GM12878 (cell line): ENCODE results near the gene CCDC195. TPM values are rescaled to one million over a fixed set of nuclear protein-coding genes. Genes with fewer than 3 reads are reported as not detected.

Experiments used
- ATAC-seq: fragments of 200-7000 bp; cut with Tn5 transposase; 3 replicates; pipeline ENCODE4 v1.9.1; 2020; ENCODE audit warnings: mild to moderate bottlenecking, moderate library complexity
- BruUV-seq: library from RNA; stranded (reverse); fragments of 400-500 nt; replicated peaks from 2 replicates; lab custom pipeline; 2021; lab: Mats Ljungman, UMichigan
- CTCF ChIA-PET: fragments of 300-600 bp; sonication (Branson Sonifier 250); formaldehyde crosslinking; extraction: SDS; loops from one replicate; lab custom pipeline; 2021; ENCODE audit warnings: inconsistent platforms; lab: Yijun Ruan, JAX
- POLR2A ChIA-PET: fragments of 350-600 bp; formaldehyde crosslinking; extraction: SDS; loops from one replicate; lab custom pipeline; 2021; ENCODE audit warnings: inconsistent platforms; lab: Charles Lee
- RAD21 ChIA-PET: fragments of 300-600 bp; sonication (Branson Sonifier 250); formaldehyde crosslinking; loops from one replicate; lab custom pipeline; 2023; ENCODE audit warnings: antibody characterized with exemption; ENCODE audit not compliant: unreplicated experiment; lab: Charles Lee
- SMC1A ChIA-PET: fragments of 300-600 bp; sonication (Branson Sonifier 250); formaldehyde crosslinking; loops from one replicate; lab custom pipeline; 2023; ENCODE audit not compliant: unreplicated experiment, uncharacterized antibody; lab: Charles Lee
- DNase-seq: peaks from one replicate; pipeline ENCODE4 v3.0.0-alpha.2; 2011; ENCODE audit warnings: low read depth, low spot score
- FAIRE-seq: peaks from 3 replicates; lab custom pipeline; 2011; peaks lifted over from hg19 to GRCh38; lab: Jason Lieb, UNC
- H2AFZ ChIP-seq: 2 replicates; pipeline ENCODE4 v1.6.0; 2011; ENCODE audit warnings: low read depth, low read length, control low read depth; ENCODE audit not compliant: control insufficient read depth
- H3K27ac ChIP-seq: 2 replicates; pipeline ENCODE4 v1.5.1; 2011; ENCODE audit warnings: control low read depth; ENCODE audit not compliant: control insufficient read depth, insufficient read depth
- H3K27me3 ChIP-seq, 2 experiments: replicated peaks in 1 of 2; 2 replicates each; pipeline versions ENCODE4 v1.6.0 to v1.6.1; 2011; ENCODE audit warnings: low read length in 1 of 2; ENCODE audit not compliant: control insufficient read depth in 2 of 2, insufficient read depth in 2 of 2
- H3K36me3 ChIP-seq, 2 experiments: 2 replicates each; pipeline ENCODE4 v1.5.1; 2011; ENCODE audit warnings: low read length in 1 of 2; ENCODE audit not compliant: control insufficient read depth in 2 of 2, insufficient read depth in 2 of 2
- H3K4me1 ChIP-seq: 2 replicates; pipeline ENCODE4 v1.6.1; 2011; ENCODE audit warnings: mild to moderate bottlenecking, low read length, moderate library complexity, mixed read lengths; ENCODE audit not compliant: control insufficient read depth, insufficient read depth
- H3K4me2 ChIP-seq: 2 replicates; pipeline ENCODE4 v1.6.0; 2011; ENCODE audit warnings: control low read depth; ENCODE audit not compliant: control insufficient read depth, insufficient read depth
- H3K4me3 ChIP-seq: fragments of 200-600 bp; sonication (generic); 2 replicates; pipeline ENCODE4 v1.5.1; 2016
- H3K79me2 ChIP-seq: 2 replicates; pipeline ENCODE4 v1.6.0; 2011; ENCODE audit warnings: low read length; ENCODE audit not compliant: control insufficient read depth, insufficient read depth
- H3K9ac ChIP-seq: 2 replicates; pipeline ENCODE4 v1.8.0; 2011; ENCODE audit warnings: low read length, control low read depth, mixed read lengths; ENCODE audit not compliant: control insufficient read depth, insufficient read depth
- H3K9me3 ChIP-seq: replicated peaks from 3 replicates; pipeline ENCODE4 v1.5.1; 2011; ENCODE audit warnings: mild to moderate bottlenecking, low read length; ENCODE audit not compliant: control insufficient read depth, insufficient read depth
- H4K20me1 ChIP-seq: 2 replicates; pipeline ENCODE4 v1.6.0; 2011; ENCODE audit not compliant: control insufficient read depth, insufficient read depth
- ATF7 ChIP-seq: fragments of 450-650 bp; IDR thresholded peaks from 2 replicates; pipeline ENCODE4 v1.6.1; 2016; ENCODE audit warnings: low read depth, mild to moderate bottlenecking
- LARP7 ChIP-seq: fragments of 450-650 bp; IDR thresholded peaks from 2 replicates; pipeline ENCODE4 v1.6.1; 2017; ENCODE audit warnings: mild to moderate bottlenecking
- NFXL1 ChIP-seq: fragments of 450-650 bp; IDR thresholded peaks from 2 replicates; pipeline ENCODE4 v1.6.1; 2017; ENCODE audit warnings: antibody characterized with exemption, mild to moderate bottlenecking, borderline replicate concordance
- TCF12 ChIP-seq: IDR thresholded peaks from 2 replicates; pipeline ENCODE4 v1.6.1; 2011; ENCODE audit warnings: low read depth, mild to moderate bottlenecking, low read length
- YBX1 ChIP-seq: fragments of 450-650 bp; IDR thresholded peaks from 2 replicates; pipeline ENCODE4 v1.6.1; 2016; ENCODE audit warnings: antibody characterized with exemption
- ZBED1 ChIP-seq: IDR thresholded peaks from 2 replicates; pipeline ENCODE4 v1.6.1; 2016; ENCODE audit warnings: borderline replicate concordance
- WGBS: methylation state at CpG from one replicate; pipeline ENCODE4 v1.1.6; 2016; ENCODE audit warnings: low lambda C conversion rate; ENCODE audit not compliant: insufficient replicate concordance, insufficient coverage; ENCODE audit errors: missing lambda C conversion rate; 5-methylcytosine and 5-hydroxymethylcytosine counted together
- in situ Hi-C: fragments of 300-500 bp; cut with MboI; formaldehyde crosslinking; loops from 9 replicates; pipeline ENCODE4 v1.14.3; 2018; ENCODE audit warnings: mixed read lengths
- intact Hi-C: fragments of 100-400 bp; cut with micrococcal nuclease; formaldehyde crosslinking; loops from one replicate; pipeline ENCODE4 v1.14.2; 2022; ENCODE audit not compliant: unreplicated experiment
- polyA plus RNA-seq, 11 experiments: library from polyadenylated mRNA; depleted of rRNA in 4 of 11; unstranded in 6 of 11; stranded (reverse) in 5 of 11; fragments of >200 nt; fragmentation: Nextera tagmentation in 4 of 11; fragmentation: Illumina TruSeq in 1 of 11; extraction: Ambion mirVana in 4 of 11; extraction: Trizol in 1 of 11; gene quantifications; 1 replicate in 1 of 11; 2 replicates in 10 of 11; pipeline versions ENCODE4 v1.2.1 to v1.2.3, GENCODE V29; 2011 to 2016; ENCODE audit warnings: inconsistent platforms in 2 of 11, missing spikeins in 2 of 11, low read depth in 1 of 11
- total RNA-seq, 4 experiments: library from RNA; depleted of rRNA in 3 of 4; stranded (reverse); fragments of >200 nt in 3 of 4; fragmentation: Illumina TruSeq in 1 of 4; extraction: Trizol in 1 of 4; gene quantifications; 2 replicates each; pipeline versions ENCODE4 v1.2.1 to v1.2.3, GENCODE V29; 2013 to 2021
- TF ChIP-seq, protein P1 (sequence below): fragments of 450-650 bp; IDR thresholded peaks from 2 replicates; pipeline ENCODE4 v1.6.1; 2017; ENCODE audit warnings: mild to moderate bottlenecking, low read depth, inconsistent platforms; ENCODE audit not compliant: poor library complexity, severe bottlenecking
- TF ChIP-seq, protein P2 (sequence below), 3 experiments: IDR thresholded peaks in 2 of 3; conservative IDR thresholded peaks in 1 of 3; 2 replicates each; pipeline ENCODE4 v1.5.1; 2011; ENCODE audit warnings: low read depth in 3 of 3, low read length in 3 of 3, mild to moderate bottlenecking in 3 of 3, control low read depth in 2 of 3, moderate library complexity in 2 of 3, inconsistent platforms in 1 of 3, mixed read lengths in 1 of 3; ENCODE audit not compliant: control insufficient read depth in 2 of 3, insufficient read depth in 1 of 3; ENCODE audit errors: extremely low read depth in 1 of 3
- TF ChIP-seq, protein P3 (sequence below): fragments of 450-650 bp; IDR thresholded peaks from 2 replicates; pipeline ENCODE4 v1.6.1; 2016; ENCODE audit warnings: mild to moderate bottlenecking

Gene CCDC195
- total and polyA plus RNA-seq, 10 of the 15 experiments (the other 5 are each of a cell fraction or from before 2014, with no cell fraction given) = not detected

DNA sequence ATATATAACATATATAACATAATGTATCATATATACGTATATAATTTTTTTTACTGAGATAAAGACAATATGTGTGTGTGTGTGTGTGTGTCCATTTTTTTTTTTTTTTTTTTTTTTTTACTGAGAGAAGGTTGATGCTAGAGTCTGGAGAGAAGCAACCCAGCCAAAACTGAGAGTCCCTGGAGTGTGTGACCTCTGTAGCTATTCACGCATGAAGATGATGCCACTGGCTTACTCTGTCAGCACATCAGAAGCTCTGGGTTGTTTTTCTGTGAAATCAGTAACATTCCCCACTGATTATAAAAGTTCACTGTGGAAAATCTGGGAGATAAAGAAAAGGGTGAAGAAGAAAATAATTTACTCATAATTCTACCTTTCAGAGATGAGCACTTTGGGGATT is 27.2 kb downstream of the CCDC195 start:
- RAD21 ChIA-PET = no interaction called here
- TF ChIP-seq, protein P1, sequence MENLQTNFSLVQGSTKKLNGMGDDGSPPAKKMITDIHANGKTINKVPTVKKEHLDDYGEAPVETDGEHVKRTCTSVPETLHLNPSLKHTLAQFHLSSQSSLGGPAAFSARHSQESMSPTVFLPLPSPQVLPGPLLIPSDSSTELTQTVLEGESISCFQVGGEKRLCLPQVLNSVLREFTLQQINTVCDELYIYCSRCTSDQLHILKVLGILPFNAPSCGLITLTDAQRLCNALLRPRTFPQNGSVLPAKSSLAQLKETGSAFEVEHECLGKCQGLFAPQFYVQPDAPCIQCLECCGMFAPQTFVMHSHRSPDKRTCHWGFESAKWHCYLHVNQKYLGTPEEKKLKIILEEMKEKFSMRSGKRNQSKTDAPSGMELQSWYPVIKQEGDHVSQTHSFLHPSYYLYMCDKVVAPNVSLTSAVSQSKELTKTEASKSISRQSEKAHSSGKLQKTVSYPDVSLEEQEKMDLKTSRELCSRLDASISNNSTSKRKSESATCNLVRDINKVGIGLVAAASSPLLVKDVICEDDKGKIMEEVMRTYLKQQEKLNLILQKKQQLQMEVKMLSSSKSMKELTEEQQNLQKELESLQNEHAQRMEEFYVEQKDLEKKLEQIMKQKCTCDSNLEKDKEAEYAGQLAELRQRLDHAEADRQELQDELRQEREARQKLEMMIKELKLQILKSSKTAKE = no peak
- TF ChIP-seq ZBED1 (no peak), NFXL1 (no peak), LARP7 (no peak), YBX1 (no peak), TCF12 (no peak), ATF7 (no peak)
- TF ChIP-seq, protein P2, sequence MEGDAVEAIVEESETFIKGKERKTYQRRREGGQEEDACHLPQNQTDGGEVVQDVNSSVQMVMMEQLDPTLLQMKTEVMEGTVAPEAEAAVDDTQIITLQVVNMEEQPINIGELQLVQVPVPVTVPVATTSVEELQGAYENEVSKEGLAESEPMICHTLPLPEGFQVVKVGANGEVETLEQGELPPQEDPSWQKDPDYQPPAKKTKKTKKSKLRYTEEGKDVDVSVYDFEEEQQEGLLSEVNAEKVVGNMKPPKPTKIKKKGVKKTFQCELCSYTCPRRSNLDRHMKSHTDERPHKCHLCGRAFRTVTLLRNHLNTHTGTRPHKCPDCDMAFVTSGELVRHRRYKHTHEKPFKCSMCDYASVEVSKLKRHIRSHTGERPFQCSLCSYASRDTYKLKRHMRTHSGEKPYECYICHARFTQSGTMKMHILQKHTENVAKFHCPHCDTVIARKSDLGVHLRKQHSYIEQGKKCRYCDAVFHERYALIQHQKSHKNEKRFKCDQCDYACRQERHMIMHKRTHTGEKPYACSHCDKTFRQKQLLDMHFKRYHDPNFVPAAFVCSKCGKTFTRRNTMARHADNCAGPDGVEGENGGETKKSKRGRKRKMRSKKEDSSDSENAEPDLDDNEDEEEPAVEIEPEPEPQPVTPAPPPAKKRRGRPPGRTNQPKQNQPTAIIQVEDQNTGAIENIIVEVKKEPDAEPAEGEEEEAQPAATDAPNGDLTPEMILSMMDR (IDR thresholded peaks at IDR 0.05 in 2 of 3, conservative IDR thresholded peaks at IDR 0.05 in 1 of 3; ENCODE audit: control insufficient read depth in 2 of 3, extremely low read depth in 1 of 3, insufficient read depth in 1 of 3, low read depth in 3 of 3, low read length in 3 of 3) = no peak
- TF ChIP-seq, protein P3, sequence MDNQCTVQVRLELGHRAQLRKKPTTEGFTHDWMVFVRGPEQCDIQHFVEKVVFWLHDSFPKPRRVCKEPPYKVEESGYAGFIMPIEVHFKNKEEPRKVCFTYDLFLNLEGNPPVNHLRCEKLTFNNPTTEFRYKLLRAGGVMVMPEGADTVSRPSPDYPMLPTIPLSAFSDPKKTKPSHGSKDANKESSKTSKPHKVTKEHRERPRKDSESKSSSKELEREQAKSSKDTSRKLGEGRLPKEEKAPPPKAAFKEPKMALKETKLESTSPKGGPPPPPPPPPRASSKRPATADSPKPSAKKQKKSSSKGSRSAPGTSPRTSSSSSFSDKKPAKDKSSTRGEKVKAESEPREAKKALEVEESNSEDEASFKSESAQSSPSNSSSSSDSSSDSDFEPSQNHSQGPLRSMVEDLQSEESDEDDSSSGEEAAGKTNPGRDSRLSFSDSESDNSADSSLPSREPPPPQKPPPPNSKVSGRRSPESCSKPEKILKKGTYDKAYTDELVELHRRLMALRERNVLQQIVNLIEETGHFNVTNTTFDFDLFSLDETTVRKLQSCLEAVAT = no peak
- FAIRE-seq (no peak), ATAC-seq (no peak), DNase-seq (no peak)
- Histone ChIP-seq H3K4me2 (no peak overlapping the region), H3K27ac (no peak overlapping the region), H4K20me1 (no peaks in the 10 kb centered on the region), H3K4me3 (no peak overlapping the region), H3K79me2 (no peaks in the 10 kb centered on the region), H3K4me1 (no peaks in the 10 kb centered on the region), H3K27me3 (no peaks in the 10 kb centered on the region), H3K36me3 (no peaks in the 10 kb centered on the region), H3K9me3 (no peaks in the 10 kb centered on the region), H2AFZ (no peak overlapping the region), H3K9ac (no peak overlapping the region)
- POLR2A ChIA-PET = no interaction called here
- in situ Hi-C loops (no loop called here), intact Hi-C loops (no loop called here)
- WGBS = 100% methylated on average over 2 of the region's 2 CpGs
- SMC1A ChIA-PET = interaction anchor here (0.9 to 2.9 kb wide), 3 partner anchors 10 to 89 kb away, joined by 3 to 7 read pairs (median 3); no protein-coding TSS in a partner anchor
- CTCF ChIA-PET = interaction anchor here (0.6 kb wide), 1 partner anchor 195 kb away, joined by 3 read pairs; no protein-coding TSS in a partner anchor
- BruUV-seq = no TSS peak
